GM19239 (cell line): ENCODE data around the gene IFNL1.
"Not testable (repeated sequence)": the region's sequence is repeated elsewhere in the genome, so short reads cannot be mapped to it uniquely, and the experiment has no call there.

Source experiments
- DNase-seq: peaks from one replicate; pipeline ENCODE4 v3.0.0; 2011; ENCODE audit warnings: low spot score; ENCODE audit not compliant: insufficient read length
- FAIRE-seq: peaks from 2 replicates; lab custom pipeline; 2011; peaks lifted over from hg19 to GRCh38; lab: Jason Lieb, UNC

Gene IFNL1

GRCh38 chr19:39269369-39269768 is 26.8 kb upstream of the IFNL1 start:
- not testable (repeated sequence) for FAIRE-seq, DNase-seq

GRCh38 chr19:39270036-39270871 is 26.0 kb upstream of the IFNL1 start:
- no peak for DNase-seq
- FAIRE-seq: no peak

GRCh38 chr19:39273859-39274258 is 22.3 kb upstream of the IFNL1 start:
- not testable (repeated sequence) for FAIRE-seq

GRCh38 chr19:39275578-39275977 is 20.6 kb upstream of the IFNL1 start:
- FAIRE-seq (no peak), DNase-seq (no peak)

More at GRCh38 chr19:39273859-39274258, 22.3 kb upstream of the IFNL1 start:
- DNase-seq: not testable (repeated sequence)

- FAIRE-seq (no peak), DNase-seq (no peak)
Observed at GRCh38 chr19:39276740-39277139, 19.5 kb upstream of the IFNL1 start.

- DNase-seq: no peak
- FAIRE-seq: no peak
Observed at GRCh38 chr19:39277598-39277997, 18.6 kb upstream of the IFNL1 start.

GRCh38 chr19:39282021-39282420 is 14.2 kb upstream of the IFNL1 start:
- FAIRE-seq: no peak

GRCh38 chr19:39284032-39284431 is 12.2 kb upstream of the IFNL1 start:
- FAIRE-seq: no peak

More at GRCh38 chr19:39282021-39282420, 14.2 kb upstream of the IFNL1 start:
- DNase-seq: no peak

GRCh38 chr19:39293394-39293793 is 2.8 kb upstream of the IFNL1 start:
- DNase-seq: no peak
- no peak for FAIRE-seq

More at GRCh38 chr19:39284032-39284431, 12.2 kb upstream of the IFNL1 start:
- DNase-seq: no peak

GRCh38 chr19:39296906-39297305 is 699 bp downstream of the IFNL1 start:
- FAIRE-seq: no peak
- no peak for DNase-seq

GRCh38 chr19:39297931-39298634 is 1.9 kb downstream of the IFNL1 start:
- FAIRE-seq: no peak

GRCh38 chr19:39299404-39299803 is 3.2 kb downstream of the IFNL1 start:
- DNase-seq (no peak), FAIRE-seq (no peak)

More at GRCh38 chr19:39297931-39298634, 1.9 kb downstream of the IFNL1 start:
- no peak for DNase-seq

GRCh38 chr19:39299832-39300231 is 3.6 kb downstream of the IFNL1 start:
- DNase-seq (no peak), FAIRE-seq (no peak)

- FAIRE-seq (no peak), DNase-seq (no peak)
Observed at GRCh38 chr19:39301021-39301420, 4.8 kb downstream of the IFNL1 start.

- DNase-seq (no peak), FAIRE-seq (no peak)
Observed at GRCh38 chr19:39301562-39301961, 5.4 kb downstream of the IFNL1 start.

GRCh38 chr19:39303373-39304184 is 7.4 kb downstream of the IFNL1 start:
- DNase-seq (no peak), FAIRE-seq (no peak)

GRCh38 chr19:39304185-39304513 is 7.9 kb downstream of the IFNL1 start:
- DNase-seq: no peak
- FAIRE-seq: no peak

- FAIRE-seq (no peak), DNase-seq (no peak)
Observed at GRCh38 chr19:39304701-39305571, 8.7 kb downstream of the IFNL1 start.

GRCh38 chr19:39306075-39306474 is 9.9 kb downstream of the IFNL1 start:
- no peak for FAIRE-seq
- DNase-seq: no peak
